Mesendoderm (in vitro differentiated cells): Measurements from ENCODE around the gene LRP1.

ENCODE experiments used
- DNase-seq: peaks from one replicate; pipeline ENCODE4 v3.0.0; 2013
- H2AK5ac ChIP-seq: 2 replicates; pipeline ENCODE4 v1.6.1; 2013; ENCODE audit warnings: low read length, inconsistent platforms
- H2BK120ac ChIP-seq: 2 replicates; pipeline ENCODE4 v1.6.1; 2013; ENCODE audit warnings: low read depth, mild to moderate bottlenecking, low read length, moderate library complexity, mixed read lengths
- H2BK15ac ChIP-seq: replicated peaks from 2 replicates; pipeline ENCODE4 v1.6.1; 2013; ENCODE audit warnings: low read depth, mild to moderate bottlenecking, moderate library complexity
- H2BK5ac ChIP-seq: 2 replicates; pipeline ENCODE4 v1.6.1; 2013; ENCODE audit warnings: low read length, inconsistent platforms
- H3K18ac ChIP-seq: 2 replicates; pipeline ENCODE4 v1.6.1; 2013; ENCODE audit warnings: mild to moderate bottlenecking, low read length, mixed read lengths
- H3K23ac ChIP-seq: one replicate; pipeline ENCODE4 v1.6.1; 2013; ENCODE audit warnings: low read length
- H3K27ac ChIP-seq: 2 replicates; pipeline ENCODE4 v1.5.1; 2013; ENCODE audit warnings: low read depth, mild to moderate bottlenecking, inconsistent platforms, low read length, moderate library complexity
- H3K27me3 ChIP-seq: 2 replicates; pipeline ENCODE4 v1.6.1; 2013; ENCODE audit warnings: low read length, control low read depth, mild to moderate bottlenecking, inconsistent platforms; ENCODE audit not compliant: insufficient read depth, poor library complexity
- H3K36me3 ChIP-seq: 2 replicates; pipeline ENCODE4 v1.6.1; 2013; ENCODE audit warnings: low read length, inconsistent platforms; ENCODE audit not compliant: control insufficient read depth, insufficient read depth
- H3K4ac ChIP-seq: one replicate; pipeline ENCODE4 v1.6.1; 2013; ENCODE audit warnings: low read depth, mild to moderate bottlenecking, low read length, moderate library complexity
- H3K4me1 ChIP-seq: 2 replicates; pipeline ENCODE4 v1.6.1; 2013; ENCODE audit warnings: low read depth, low read length, inconsistent platforms; ENCODE audit not compliant: control insufficient read depth
- H3K4me2 ChIP-seq: 2 replicates; pipeline ENCODE4 v1.6.1; 2013; ENCODE audit warnings: low read length
- H3K4me3 ChIP-seq: 2 replicates; pipeline ENCODE4 v1.5.1; 2013; ENCODE audit warnings: mild to moderate bottlenecking, low read length
- H3K56ac ChIP-seq: one replicate; pipeline ENCODE4 v1.6.1; 2013; ENCODE audit warnings: low read length
- H3K79me1 ChIP-seq: 2 replicates; pipeline ENCODE4 v1.6.1; 2013; ENCODE audit warnings: low read length, inconsistent platforms
- H3K79me2 ChIP-seq: 2 replicates; pipeline ENCODE4 v1.6.1; 2013; ENCODE audit warnings: mild to moderate bottlenecking, low read length; ENCODE audit not compliant: control insufficient read depth, insufficient read depth
- H3K9ac ChIP-seq: 2 replicates; pipeline ENCODE4 v1.6.1; 2013; ENCODE audit warnings: low read length, inconsistent platforms
- H4K5ac ChIP-seq: one replicate; pipeline ENCODE4 v1.6.1; 2013; ENCODE audit warnings: low read length
- H4K8ac ChIP-seq: one replicate; pipeline ENCODE4 v1.6.1; 2013; ENCODE audit warnings: low read depth, mild to moderate bottlenecking, control low read depth, low read length, moderate library complexity
- WGBS: extraction: QIAGEN DNeasy Blood & Tissue Kit; methylation state at CpG from one replicate; pipeline ENCODE4 v1.1.7; 2013; ENCODE audit warnings: low lambda C conversion rate, missing lambda C conversion rate; ENCODE audit not compliant: insufficient coverage; ENCODE audit errors: extremely low coverage; 5-methylcytosine and 5-hydroxymethylcytosine counted together

LRP1 gene

GRCh38 chr12:57239587-57240065 is 111.3 kb downstream of the LRP1 start:
- peak overlapping the region; percentile 32 for H3K4me2 ChIP-seq
- H3K18ac ChIP-seq: peak overlapping the region; percentile 42
- H3K9ac ChIP-seq: peak overlapping the region; percentile 60
- no peaks in the 10 kb centered on the region for H3K79me1 ChIP-seq
- H4K8ac ChIP-seq: no peak overlapping the region
- no peak overlapping the region for H2AK5ac ChIP-seq
- peak overlapping the region; percentile 81 for H3K56ac ChIP-seq
- H2BK15ac ChIP-seq: no peak overlapping the region
- peaks cover 5% of the 10 kb centered on the region for H3K4me1 ChIP-seq
- H2BK5ac ChIP-seq: no peak overlapping the region
- H3K27me3 ChIP-seq: peaks cover 43% of the 10 kb centered on the region
- H2BK120ac ChIP-seq: no peak overlapping the region
- DNase-seq: peak; percentile 37
- peak overlapping the region; percentile 36 for H3K4ac ChIP-seq
- no peak overlapping the region for H3K23ac ChIP-seq
- H3K27ac ChIP-seq: no peak overlapping the region
- whole genome bisulfite sequencing: no CpG with 5 or more reads among the region's 14 CpGs
- H4K5ac ChIP-seq: no peak overlapping the region
- H3K79me2 ChIP-seq: no peaks in the 10 kb centered on the region
- no peaks in the 10 kb centered on the region for H3K36me3 ChIP-seq
- no peak overlapping the region for H3K4me3 ChIP-seq

DNA sequence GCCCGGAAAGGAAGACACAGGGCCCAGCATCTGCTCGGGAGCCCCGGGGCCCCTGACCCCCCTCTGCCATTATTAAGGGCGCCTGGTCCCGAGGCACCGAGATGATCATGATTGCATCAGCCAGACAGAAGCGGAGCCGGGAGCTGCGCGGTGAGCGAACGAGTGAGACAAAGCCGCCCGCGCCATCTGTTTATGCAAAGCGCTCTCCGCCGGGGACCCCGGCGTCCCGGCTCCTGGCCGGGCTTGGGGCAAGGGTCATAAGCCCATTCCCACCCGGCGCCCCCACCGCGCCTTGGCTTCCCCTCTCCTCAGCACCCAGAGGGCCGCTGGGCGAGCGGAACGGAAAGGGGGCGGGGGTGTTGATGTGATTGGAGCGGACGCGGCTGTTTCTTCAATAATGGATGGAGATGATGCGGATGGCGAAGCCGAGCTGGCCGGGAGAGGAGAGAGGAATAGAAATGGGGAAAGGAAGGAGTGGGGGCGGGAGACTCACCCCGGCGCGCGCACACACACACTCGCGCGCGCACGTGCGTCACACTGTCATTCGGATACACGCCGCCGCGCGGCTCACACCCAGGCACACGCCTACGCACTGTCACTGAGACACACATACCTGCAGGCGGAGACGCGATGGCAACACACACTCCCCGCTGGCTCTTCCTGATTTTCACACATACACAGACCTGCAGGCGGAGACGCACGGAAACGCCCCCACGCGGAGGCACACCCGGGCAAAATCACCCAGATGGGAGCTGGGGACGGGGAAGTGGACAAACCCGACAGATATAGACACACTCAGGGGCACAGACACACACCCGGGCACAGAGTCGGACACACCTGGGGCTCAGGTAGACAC is 112.0 kb downstream of the LRP1 start:
- peak overlapping the region; percentile 42 for H3K18ac ChIP-seq
- no peak overlapping the region for H3K23ac ChIP-seq
- H2BK15ac ChIP-seq: no peak overlapping the region
- no peaks in the 10 kb centered on the region for H3K79me1 ChIP-seq
- peak overlapping the region; percentile 60 for H3K9ac ChIP-seq
- H3K27ac ChIP-seq: no peak overlapping the region
- peak overlapping the region; percentile 36 for H3K4ac ChIP-seq
- no peaks in the 10 kb centered on the region for H3K79me2 ChIP-seq
- WGBS: no CpG with 5 or more reads among the region's 72 CpGs
- peak overlapping the region; percentile 3 for H3K4me3 ChIP-seq
- H3K36me3 ChIP-seq: no peaks in the 10 kb centered on the region
- no peak overlapping the region for H4K8ac ChIP-seq
- H2BK5ac ChIP-seq: no peak overlapping the region
- peaks cover 5% of the 10 kb centered on the region for H3K4me1 ChIP-seq
- peak overlapping the region; percentile 81 for H3K56ac ChIP-seq
- H2BK120ac ChIP-seq: no peak overlapping the region
- no peak overlapping the region for H4K5ac ChIP-seq
- no peak overlapping the region for H2AK5ac ChIP-seq
- peaks cover 43% of the 10 kb centered on the region for H3K27me3 ChIP-seq
- H3K4me2 ChIP-seq: peak overlapping the region; percentile 32
- DNase-seq: peak; percentile 67

- H2BK120ac ChIP-seq: no peak overlapping the region
- no peak overlapping the region for H2AK5ac ChIP-seq
- H3K79me2 ChIP-seq: no peaks in the 10 kb centered on the region
- H3K4me2 ChIP-seq: no peak overlapping the region
- H3K27ac ChIP-seq: no peak overlapping the region
- peak overlapping the region; percentile 36 for H3K23ac ChIP-seq
- H4K5ac ChIP-seq: no peak overlapping the region
- H2BK15ac ChIP-seq: no peak overlapping the region
- peaks cover 40% of the 10 kb centered on the region for H3K27me3 ChIP-seq
- H3K18ac ChIP-seq: no peak overlapping the region
- H3K4ac ChIP-seq: no peak overlapping the region
- WGBS: no CpG with 5 or more reads among the region's 19 CpGs
- no peak overlapping the region for H2BK5ac ChIP-seq
- H4K8ac ChIP-seq: no peak overlapping the region
- no peaks in the 10 kb centered on the region for H3K36me3 ChIP-seq
- peak overlapping the region; percentile 22 for H3K56ac ChIP-seq
- H3K9ac ChIP-seq: no peak overlapping the region
- no peaks in the 10 kb centered on the region for H3K79me1 ChIP-seq
- peak; percentile 86 for DNase-seq
- H3K4me1 ChIP-seq: peaks cover 5% of the 10 kb centered on the region
- no peak overlapping the region for H3K4me3 ChIP-seq
Measured at GRCh38 chr12:57240926-57241401, 112.7 kb downstream of the LRP1 start.

DNA sequence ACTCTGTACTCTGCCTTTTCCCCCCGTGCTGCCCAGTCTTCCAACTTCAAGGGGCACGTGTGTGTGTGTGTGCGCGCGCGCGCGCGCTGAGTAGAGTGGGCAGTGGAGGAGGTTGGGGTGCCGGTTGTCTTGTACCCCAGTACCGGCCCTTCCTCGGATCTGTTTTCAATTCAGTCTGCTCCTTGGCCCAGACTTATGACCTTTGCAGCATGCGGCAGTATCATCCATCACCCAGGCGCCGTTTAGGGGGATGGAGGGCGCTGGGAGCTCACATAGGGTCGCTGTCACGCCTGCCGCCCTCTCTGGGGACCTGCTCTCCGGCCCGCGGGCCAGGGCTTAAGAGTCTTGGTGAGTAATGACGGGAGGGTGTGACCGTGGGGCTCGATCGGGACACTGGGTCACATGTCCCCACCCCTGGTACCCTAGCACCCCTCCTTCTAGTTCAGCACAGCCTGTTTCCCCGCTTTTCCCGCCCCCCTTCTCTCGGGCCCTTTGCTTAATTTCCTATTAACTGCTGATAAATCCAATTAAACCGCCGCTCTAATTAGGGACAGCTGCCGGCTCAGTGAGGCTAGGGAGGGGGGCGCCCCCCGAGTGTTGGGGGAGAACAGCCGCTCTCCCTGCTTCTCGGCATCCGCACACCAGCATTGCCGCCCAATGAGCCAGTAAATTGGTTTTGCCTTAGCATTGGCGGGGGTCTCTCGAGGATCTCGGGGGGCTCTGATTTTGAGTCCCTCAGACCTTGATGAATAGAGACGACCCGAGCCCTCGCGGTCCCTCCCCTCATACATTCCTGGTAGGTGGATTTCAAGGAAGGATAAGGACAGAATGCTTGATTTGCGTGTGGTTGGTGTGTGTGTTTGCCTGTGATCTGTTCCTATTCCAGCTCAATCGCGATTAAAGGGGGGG is 113.4 kb downstream of the LRP1 start:
- Histone ChIP-seq H2BK15ac (no peak overlapping the region), H2BK120ac (no peak overlapping the region), H3K56ac (no peak overlapping the region), H3K4me1 (peaks cover 5% of the 10 kb centered on the region), H3K23ac (no peak overlapping the region), H4K5ac (no peak overlapping the region), H2AK5ac (no peak overlapping the region), H3K4me2 (no peak overlapping the region), H3K4ac (no peak overlapping the region), H3K27ac (no peak overlapping the region), H3K27me3 (peaks cover 38% of the 10 kb centered on the region), H3K4me3 (no peak overlapping the region), H4K8ac (no peak overlapping the region), H3K36me3 (no peaks in the 10 kb centered on the region), H3K79me1 (no peaks in the 10 kb centered on the region), H3K79me2 (no peaks in the 10 kb centered on the region), H3K9ac (no peak overlapping the region), H2BK5ac (no peak overlapping the region), H3K18ac (no peak overlapping the region)
- DNase-seq: no peak
- no CpG with 5 or more reads among the region's 48 CpGs for WGBS

- Histone ChIP-seq H2BK15ac (no peak overlapping the region), H3K79me2 (no peaks in the 10 kb centered on the region), H3K27ac (no peak overlapping the region), H3K79me1 (no peaks in the 10 kb centered on the region), H2BK5ac (no peak overlapping the region), H3K4me2 (no peak overlapping the region), H3K18ac (no peak overlapping the region), H3K56ac (no peak overlapping the region), H2BK120ac (no peak overlapping the region), H3K9ac (no peak overlapping the region), H4K8ac (no peak overlapping the region), H3K23ac (no peak overlapping the region), H2AK5ac (no peak overlapping the region), H3K4me3 (no peak overlapping the region), H3K36me3 (no peaks in the 10 kb centered on the region), H3K4ac (no peak overlapping the region), H3K4me1 (peaks cover 5% of the 10 kb centered on the region), H4K5ac (no peak overlapping the region), H3K27me3 (peaks cover 31% of the 10 kb centered on the region)
- WGBS: no CpG with 5 or more reads among the region's 18 CpGs
- no peak for DNase-seq
Measured at GRCh38 chr12:57242329-57242690, 114.0 kb downstream of the LRP1 start.
